ENCODE results near the gene PMVK. TPM values are rescaled to one million over a fixed set of nuclear protein-coding genes. Genes with fewer than 3 reads are reported as not detected.
A peak's percentile ranks its signal among the peaks of the same experiment; 100 is the strongest.

Gene PMVK
- total and polyA plus RNA-seq, 10 of the 15 experiments (the other 5 are each of a cell fraction or from before 2014, with no cell fraction given), result 6.0 to 121 (median 49.4) TPM

DNA sequence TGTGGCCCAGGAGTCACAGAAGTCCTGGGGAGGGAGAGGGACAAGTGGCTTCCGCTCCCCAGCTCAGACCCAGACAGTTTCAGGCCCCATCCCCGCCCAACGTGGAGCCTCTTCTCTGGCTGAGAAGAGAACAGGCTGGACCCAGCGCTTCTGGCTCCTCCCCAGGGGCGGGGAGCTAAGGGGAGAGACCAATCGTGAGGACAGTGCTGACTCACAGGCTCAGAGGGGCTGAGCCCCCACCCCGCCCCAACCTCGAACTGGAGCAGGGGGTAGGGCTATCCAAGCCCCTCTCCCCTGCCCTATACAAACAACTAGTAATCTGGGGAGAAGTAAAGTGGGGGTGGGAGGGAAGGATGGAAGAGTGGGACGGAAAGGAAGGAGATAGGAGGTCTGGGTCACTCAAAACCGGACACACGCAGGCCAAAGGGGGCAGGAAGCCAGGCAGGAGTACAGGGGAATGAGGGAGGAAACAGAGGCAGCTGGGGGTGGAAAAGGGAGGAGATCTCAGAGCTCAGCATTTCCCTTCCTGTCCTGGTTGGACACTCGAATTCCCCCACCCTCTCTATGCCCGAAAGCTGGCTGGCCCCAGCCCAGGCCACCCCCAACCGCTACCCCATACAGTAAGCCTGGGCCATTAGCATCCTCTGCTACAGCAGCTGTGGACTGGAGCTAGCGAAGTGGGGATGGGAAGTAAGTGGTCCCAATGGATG lies 34.3 kb upstream of the PMVK start, which contains the start of gene SHC1:
Gene SHC1, minus strand, starts transcription at position 117 of the 710 bp plus-strand sequence. CDS start 221 bp downstream, outside the sequence.
- BruUV-seq (replicated peaks), result no TSS peak
- RAD21 ChIA-PET (ENCODE audit: unreplicated experiment), result interaction anchor here (0.9 to 2.8 kb wide), 14 partner anchors 10 to 114 kb away, joined by 3 to 20 read pairs (median 4); partner anchors contain the start of genes FLAD1, PBXIP1, PMVK and PYGO2
- TF ChIP-seq, protein P1, sequence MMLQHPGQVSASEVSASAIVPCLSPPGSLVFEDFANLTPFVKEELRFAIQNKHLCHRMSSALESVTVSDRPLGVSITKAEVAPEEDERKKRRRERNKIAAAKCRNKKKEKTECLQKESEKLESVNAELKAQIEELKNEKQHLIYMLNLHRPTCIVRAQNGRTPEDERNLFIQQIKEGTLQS (IDR thresholded peaks at IDR 0.05; ENCODE audit: borderline replicate concordance, extremely low read depth, low read depth, low read length), result no peak
- TF ChIP-seq POLR2A (IDR thresholded peaks at IDR 0.05; ENCODE audit: low read depth, low read length) (peak; percentile 45; the same call in 1 of the 2 replicates), HDGF (IDR thresholded peaks at IDR 0.05) (peak; percentile 62), NBN (IDR thresholded peaks at IDR 0.05) (peak; percentile 40; the same call in 1 of the 2 replicates), POLR2AphosphoS5 (IDR thresholded peaks at IDR 0.05; ENCODE audit: low read length) (peak; percentile 63; the same call in 1 of the 2 replicates), BACH1 (IDR thresholded peaks at IDR 0.05; ENCODE audit: borderline replicate concordance) (0 out of 2 replicates have a peak, but pooled peaks have one; percentile 21), SMC3 (IDR thresholded peaks at IDR 0.05; ENCODE audit: borderline replicate concordance, low read length) (0 out of 2 replicates have a peak, but pooled peaks have one; percentile 3), NFYB (IDR thresholded peaks at IDR 0.05; ENCODE audit: insufficient read depth, low read depth, low read length) (peak; percentile 40; the same call in 1 of the 2 replicates), ASH2L (IDR thresholded peaks at IDR 0.05; ENCODE audit: borderline replicate concordance, low read depth) (no peak)
- TF ChIP-seq, protein P2, sequence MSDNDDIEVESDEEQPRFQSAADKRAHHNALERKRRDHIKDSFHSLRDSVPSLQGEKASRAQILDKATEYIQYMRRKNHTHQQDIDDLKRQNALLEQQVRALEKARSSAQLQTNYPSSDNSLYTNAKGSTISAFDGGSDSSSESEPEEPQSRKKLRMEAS (IDR thresholded peaks at IDR 0.05; ENCODE audit: low read depth, low read length), result no peak
- TF ChIP-seq, protein P3, sequence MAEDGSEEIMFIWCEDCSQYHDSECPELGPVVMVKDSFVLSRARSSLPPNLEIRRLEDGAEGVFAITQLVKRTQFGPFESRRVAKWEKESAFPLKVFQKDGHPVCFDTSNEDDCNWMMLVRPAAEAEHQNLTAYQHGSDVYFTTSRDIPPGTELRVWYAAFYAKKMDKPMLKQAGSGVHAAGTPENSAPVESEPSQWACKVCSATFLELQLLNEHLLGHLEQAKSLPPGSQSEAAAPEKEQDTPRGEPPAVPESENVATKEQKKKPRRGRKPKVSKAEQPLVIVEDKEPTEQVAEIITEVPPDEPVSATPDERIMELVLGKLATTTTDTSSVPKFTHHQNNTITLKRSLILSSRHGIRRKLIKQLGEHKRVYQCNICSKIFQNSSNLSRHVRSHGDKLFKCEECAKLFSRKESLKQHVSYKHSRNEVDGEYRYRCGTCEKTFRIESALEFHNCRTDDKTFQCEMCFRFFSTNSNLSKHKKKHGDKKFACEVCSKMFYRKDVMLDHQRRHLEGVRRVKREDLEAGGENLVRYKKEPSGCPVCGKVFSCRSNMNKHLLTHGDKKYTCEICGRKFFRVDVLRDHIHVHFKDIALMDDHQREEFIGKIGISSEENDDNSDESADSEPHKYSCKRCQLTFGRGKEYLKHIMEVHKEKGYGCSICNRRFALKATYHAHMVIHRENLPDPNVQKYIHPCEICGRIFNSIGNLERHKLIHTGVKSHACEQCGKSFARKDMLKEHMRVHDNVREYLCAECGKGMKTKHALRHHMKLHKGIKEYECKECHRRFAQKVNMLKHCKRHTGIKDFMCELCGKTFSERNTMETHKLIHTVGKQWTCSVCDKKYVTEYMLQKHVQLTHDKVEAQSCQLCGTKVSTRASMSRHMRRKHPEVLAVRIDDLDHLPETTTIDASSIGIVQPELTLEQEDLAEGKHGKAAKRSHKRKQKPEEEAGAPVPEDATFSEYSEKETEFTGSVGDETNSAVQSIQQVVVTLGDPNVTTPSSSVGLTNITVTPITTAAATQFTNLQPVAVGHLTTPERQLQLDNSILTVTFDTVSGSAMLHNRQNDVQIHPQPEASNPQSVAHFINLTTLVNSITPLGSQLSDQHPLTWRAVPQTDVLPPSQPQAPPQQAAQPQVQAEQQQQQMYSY (CRISPR knock-in tag; IDR thresholded peaks at IDR 0.05), result no peak
- 35% methylated on average over 14 of the region's 15 CpGs for WGBS (ENCODE audit: insufficient coverage, insufficient replicate concordance, low lambda C conversion rate, missing lambda C conversion rate)
- DNase-seq (ENCODE audit: low read depth, low spot score) (no peak), ATAC-seq (peak; percentile 67), FAIRE-seq (no peak)
- H3K4me3 ChIP-seq, result peak within 1 kb of the TSS; percentile 63
- SMC1A ChIA-PET (ENCODE audit: uncharacterized antibody, unreplicated experiment), result interaction anchor here (0.9 to 3.2 kb wide), 9 partner anchors 8 to 411 kb away, joined by 3 to 21 read pairs (median 5); partner anchors contain the start of genes FLAD1, PBXIP1 and PYGO2
- intact Hi-C loops (cut with micrococcal nuclease; ENCODE audit: unreplicated experiment) (loop anchor here (5.0 kb wide), 1 partner anchor 92 kb away; the partner anchor contains the start of gene EFNA4), in situ Hi-C loops (cut with MboI) (no loop called here)
- H3K36me3 ChIP-seq (ENCODE audit: control insufficient read depth in 2 of 2, insufficient read depth in 2 of 2, low read length in 1 of 2), result peaks cover 4 to 12% of the 10 kb centered on the region in 2 experiments; a peak in 3 of 4 replicates
- H4K20me1 ChIP-seq (ENCODE audit: control insufficient read depth, insufficient read depth), result no peaks in the 10 kb centered on the region
- no peaks in the 10 kb centered on the region for H3K9me3 ChIP-seq (replicated peaks; ENCODE audit: control insufficient read depth, insufficient read depth, low read length)
- peaks cover 51% of the 10 kb centered on the region for H3K79me2 ChIP-seq (ENCODE audit: control insufficient read depth, insufficient read depth, low read length)
- H3K9ac ChIP-seq (ENCODE audit: control insufficient read depth, insufficient read depth, low read length), result peak within 1 kb of the TSS; percentile 52
- H3K27me3 ChIP-seq (replicated peaks in 1 of 2; ENCODE audit: control insufficient read depth in 2 of 2, insufficient read depth in 2 of 2, low read length in 1 of 2), result no peaks in the 10 kb centered on the region
- CTCF ChIA-PET, result interaction anchor here (0.6 to 20.6 kb wide), 14 partner anchors 9 to 202 kb away, joined by 3 to 226 read pairs (median 4); partner anchors contain the start of genes ADAM15, KRTCAP2, LENEP and PBXIP1
- peak within 1 kb of the TSS; percentile 38 for H2AFZ ChIP-seq (ENCODE audit: control insufficient read depth, low read depth, low read length)
- peak within 1 kb of the TSS; percentile 74 for H3K4me2 ChIP-seq (ENCODE audit: control insufficient read depth, insufficient read depth)
- POLR2A ChIA-PET, result interaction anchor here (0.6 to 9.8 kb wide), 17 partner anchors 9 to 342 kb away, joined by 3 to 140 read pairs (median 5); partner anchors contain the start of genes CLK2, FLAD1, PBXIP1 and PMVK
- peaks cover 22% of the 10 kb centered on the region for H3K4me1 ChIP-seq (ENCODE audit: control insufficient read depth, insufficient read depth, low read length)
- H3K27ac ChIP-seq (ENCODE audit: control insufficient read depth, insufficient read depth), result peak within 1 kb of the TSS; percentile 65
